Endometrial microvascular endothelial cells (primary cell): ENCODE data around the gene TUT4. TPM values are rescaled to one million over a fixed set of nuclear protein-coding genes. Genes with fewer than 3 reads are reported as not detected.

Experiments
- in situ Hi-C: cut with HindIII; loops from 2 replicates; pipeline ENCODE4 v1.10.0; 2017; ENCODE audit warnings: low sequenced_read_pairs, low pct_unique_long_range_greater_than_20kb; ENCODE audit errors: inconsistent ontology term
- total RNA-seq: library from RNA; depleted of rRNA; stranded (reverse); fragments of >200 nt; gene quantifications from one replicate; pipeline ENCODE4 v1.2.3, GENCODE V29; 2015; ENCODE audit errors: inconsistent ontology term

Gene TUT4, protein sequence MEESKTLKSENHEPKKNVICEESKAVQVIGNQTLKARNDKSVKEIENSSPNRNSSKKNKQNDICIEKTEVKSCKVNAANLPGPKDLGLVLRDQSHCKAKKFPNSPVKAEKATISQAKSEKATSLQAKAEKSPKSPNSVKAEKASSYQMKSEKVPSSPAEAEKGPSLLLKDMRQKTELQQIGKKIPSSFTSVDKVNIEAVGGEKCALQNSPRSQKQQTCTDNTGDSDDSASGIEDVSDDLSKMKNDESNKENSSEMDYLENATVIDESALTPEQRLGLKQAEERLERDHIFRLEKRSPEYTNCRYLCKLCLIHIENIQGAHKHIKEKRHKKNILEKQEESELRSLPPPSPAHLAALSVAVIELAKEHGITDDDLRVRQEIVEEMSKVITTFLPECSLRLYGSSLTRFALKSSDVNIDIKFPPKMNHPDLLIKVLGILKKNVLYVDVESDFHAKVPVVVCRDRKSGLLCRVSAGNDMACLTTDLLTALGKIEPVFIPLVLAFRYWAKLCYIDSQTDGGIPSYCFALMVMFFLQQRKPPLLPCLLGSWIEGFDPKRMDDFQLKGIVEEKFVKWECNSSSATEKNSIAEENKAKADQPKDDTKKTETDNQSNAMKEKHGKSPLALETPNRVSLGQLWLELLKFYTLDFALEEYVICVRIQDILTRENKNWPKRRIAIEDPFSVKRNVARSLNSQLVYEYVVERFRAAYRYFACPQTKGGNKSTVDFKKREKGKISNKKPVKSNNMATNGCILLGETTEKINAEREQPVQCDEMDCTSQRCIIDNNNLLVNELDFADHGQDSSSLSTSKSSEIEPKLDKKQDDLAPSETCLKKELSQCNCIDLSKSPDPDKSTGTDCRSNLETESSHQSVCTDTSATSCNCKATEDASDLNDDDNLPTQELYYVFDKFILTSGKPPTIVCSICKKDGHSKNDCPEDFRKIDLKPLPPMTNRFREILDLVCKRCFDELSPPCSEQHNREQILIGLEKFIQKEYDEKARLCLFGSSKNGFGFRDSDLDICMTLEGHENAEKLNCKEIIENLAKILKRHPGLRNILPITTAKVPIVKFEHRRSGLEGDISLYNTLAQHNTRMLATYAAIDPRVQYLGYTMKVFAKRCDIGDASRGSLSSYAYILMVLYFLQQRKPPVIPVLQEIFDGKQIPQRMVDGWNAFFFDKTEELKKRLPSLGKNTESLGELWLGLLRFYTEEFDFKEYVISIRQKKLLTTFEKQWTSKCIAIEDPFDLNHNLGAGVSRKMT (N-terminal part only)
- 33.1 TPM for total RNA-seq

DNA sequence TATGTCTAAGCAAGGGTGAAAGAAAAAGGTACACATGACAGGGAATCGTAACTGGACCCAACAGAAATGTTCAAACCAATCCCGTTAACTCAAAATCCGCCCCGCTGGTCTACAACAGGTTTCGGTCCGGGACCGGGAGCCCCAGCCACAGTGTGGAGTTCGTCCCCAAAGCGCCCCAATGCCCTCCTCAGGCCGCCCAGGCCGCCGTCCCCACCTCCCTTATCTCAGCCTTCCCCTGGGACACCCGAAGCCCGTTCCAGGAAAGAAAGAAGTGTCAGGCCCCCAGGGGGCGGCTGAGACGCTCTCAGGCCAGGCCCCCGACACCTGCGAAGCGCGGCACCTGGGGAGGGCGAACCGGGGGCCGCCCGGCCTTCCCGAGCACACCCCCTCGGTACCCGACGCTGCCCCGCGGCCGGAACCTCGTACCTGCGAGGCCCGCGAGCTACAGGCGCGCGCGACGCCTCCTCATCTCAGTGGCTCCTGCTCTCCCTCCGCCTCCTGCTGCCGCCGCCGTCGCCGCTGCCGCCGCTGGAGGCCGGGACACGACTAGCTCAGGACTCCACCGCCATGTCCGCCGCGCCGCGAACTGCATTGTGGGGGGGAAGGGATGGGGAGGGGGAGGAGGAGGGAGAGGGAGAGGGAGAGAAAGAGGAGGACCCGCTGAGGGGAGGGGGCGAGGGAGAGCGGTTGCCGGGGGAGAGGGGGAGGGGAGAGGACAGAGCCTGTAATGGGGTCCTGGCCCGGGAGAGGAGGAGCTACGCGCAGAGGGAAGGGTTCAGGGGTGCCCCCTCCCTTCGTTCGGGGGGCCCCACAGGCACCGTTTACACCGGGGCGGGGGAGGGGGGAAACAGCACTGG lies at the start of gene TUT4:
Gene TUT4, minus strand, starts transcription at position 588 of the 857 bp plus-strand sequence. CDS start 26,812 bp downstream, outside the sequence.
- in situ Hi-C loops, result no loop called here

- in situ Hi-C loops, result no loop called here
Observed at GRCh38 chr1:52601991-52602855, 49.3 kb upstream of the TUT4 start, which contains the start of gene GPX7. GPX7 (plus strand) TSS chr1:52602371; CDS start chr1:52602410, 39 bp downstream.

DNA sequence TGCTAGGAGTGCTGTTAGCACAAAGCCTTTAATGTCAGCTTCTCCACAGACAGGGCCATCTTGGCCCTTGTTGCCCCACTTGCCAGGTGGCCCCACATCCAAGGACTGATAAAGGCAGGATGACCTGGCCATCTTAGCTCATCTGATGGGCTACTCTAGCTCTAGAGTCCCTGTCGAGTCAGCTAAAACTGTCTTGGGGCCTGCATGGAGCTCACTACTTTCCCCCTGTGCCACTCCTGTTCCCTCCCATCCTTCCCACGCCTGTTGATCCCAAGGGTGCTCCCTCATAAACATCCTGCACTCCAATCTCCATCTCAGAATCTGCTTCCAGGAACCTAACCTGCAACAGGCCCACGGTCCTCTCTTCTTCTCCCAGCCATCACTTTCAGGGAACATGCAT lies 48.6 kb upstream of the TUT4 start:
- in situ Hi-C loops, result no loop called here

GRCh38 chr1:52600533-52601179 lies 47.8 kb upstream of the TUT4 start:
- in situ Hi-C loops, result no loop called here

DNA sequence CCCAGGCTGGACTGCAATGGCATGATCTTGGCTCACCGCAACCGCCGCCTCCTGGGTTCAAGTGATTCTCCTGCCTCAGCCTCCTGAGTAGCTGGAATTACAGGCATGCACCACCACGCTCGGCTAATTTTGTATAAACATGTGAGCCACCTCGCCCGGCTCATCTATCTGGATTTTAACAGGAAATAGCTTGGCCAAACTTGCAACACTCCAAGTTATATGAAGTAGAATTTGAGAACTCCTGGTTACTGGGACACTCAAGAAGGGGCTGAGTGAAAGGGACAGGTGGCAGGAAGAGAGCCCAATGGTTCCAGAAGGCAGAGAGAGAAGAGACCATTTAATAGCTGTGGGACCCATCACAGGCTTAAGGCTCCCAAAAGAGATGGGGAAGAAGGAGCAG lies 46.3 kb upstream of the TUT4 start:
- in situ Hi-C loops, result no loop called here

GRCh38 chr1:52598729-52599128 lies 45.8 kb upstream of the TUT4 start:
- in situ Hi-C loops, result no loop called here

DNA sequence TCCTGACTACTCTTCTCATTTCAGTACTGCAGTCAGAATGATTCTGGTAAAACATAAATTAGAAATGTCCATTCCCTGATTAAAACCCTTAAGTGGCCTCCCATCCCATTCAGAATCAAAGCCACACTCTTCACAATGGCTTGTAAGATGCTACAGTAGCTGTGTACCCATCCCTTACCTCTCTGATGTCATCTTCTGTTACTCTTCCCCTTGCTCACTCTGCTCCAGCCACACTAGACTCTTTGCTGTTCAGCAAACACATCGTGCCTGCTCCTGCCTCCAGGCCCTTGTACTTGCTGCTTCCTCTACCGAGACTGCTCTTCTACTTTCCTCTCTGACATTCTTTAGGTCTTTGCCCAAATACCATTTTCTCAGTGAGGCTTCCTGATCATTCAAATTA lies 45.0 kb upstream of the TUT4 start:
- in situ Hi-C loops, result no loop called here

DNA sequence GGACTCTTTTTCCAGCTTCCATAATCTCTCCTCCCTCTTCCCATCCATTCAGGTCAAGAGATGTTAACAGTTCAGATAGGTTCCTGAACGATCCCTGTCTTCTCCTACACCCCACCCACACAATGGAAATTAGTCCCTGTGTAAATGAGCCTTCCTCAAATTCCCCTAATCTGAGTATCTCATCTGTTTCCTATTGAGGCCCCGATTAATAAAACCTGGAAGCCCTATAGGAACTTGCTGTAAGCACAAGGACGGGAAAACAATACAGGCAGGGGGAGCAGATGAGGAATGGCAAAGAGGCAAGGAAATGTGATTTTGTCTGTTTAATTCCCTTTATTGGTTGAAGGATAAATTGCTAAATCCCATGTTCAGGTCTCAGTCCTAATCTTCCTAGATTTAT lies 42.2 kb upstream of the TUT4 start:
- in situ Hi-C loops, result no loop called here

DNA sequence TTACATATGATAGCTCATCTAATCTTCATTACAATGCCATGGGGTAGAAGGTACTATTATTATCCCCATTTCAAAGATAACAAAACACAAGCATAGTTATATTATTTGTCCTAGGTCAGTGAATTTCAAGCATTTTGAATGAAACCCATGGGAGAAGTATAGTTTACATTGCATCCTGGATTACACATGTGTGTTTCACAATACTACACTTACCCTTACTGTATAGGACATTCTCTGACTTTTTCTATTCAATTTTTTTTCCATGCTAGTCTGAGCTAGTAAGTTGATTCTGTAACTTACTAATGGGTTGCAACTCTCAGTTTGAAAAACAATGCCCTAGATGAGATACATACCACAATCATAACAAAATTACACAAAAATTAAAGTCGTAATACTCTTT lies 40.6 kb upstream of the TUT4 start:
- in situ Hi-C loops, result no loop called here

DNA sequence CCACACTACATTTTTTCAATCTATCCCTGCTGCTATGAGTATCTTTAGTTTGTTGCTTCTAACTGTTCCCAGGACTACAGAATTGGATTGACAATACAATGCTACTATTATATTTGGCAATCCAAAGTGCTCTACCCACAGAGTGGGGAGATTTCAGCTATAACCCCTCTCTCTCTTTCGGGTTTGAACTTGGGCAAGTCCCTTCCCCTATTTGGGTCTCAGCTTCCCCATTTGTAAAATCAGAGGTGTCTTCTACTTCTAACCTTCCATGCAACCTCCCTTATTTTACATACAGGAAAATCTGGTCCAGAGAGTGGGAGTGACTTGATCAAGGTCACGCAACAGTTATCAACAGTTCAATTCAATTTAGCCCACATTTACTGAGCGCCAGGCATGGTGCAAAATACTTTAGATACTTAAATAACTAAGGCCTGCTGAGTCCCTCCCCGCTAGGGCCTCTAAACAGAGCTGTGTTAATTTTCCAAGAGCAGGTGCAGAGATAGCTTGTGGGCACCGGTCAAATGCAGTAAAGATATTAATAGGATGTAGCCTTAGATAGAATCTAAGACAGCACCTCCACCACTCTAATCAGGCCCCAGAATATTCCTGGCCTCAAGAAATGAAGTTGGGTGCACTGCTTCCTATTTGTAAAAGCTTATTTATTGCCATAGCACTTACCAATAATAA lies 39.9 kb upstream of the TUT4 start:
- in situ Hi-C loops, result no loop called here

- in situ Hi-C loops, result no loop called here
Observed at GRCh38 chr1:52590266-52590665, 37.4 kb upstream of the TUT4 start.

- in situ Hi-C loops, result no loop called here
Observed at GRCh38 chr1:52588535-52588934, 35.6 kb upstream of the TUT4 start.

- in situ Hi-C loops, result no loop called here
Observed at GRCh38 chr1:52588027-52588426, 35.1 kb upstream of the TUT4 start.

- in situ Hi-C loops, result no loop called here
Observed at GRCh38 chr1:52585474-52585873, 32.6 kb upstream of the TUT4 start.

- in situ Hi-C loops, result no loop called here
Observed at GRCh38 chr1:52582116-52582696, 29.3 kb upstream of the TUT4 start.

- in situ Hi-C loops, result no loop called here
Observed at GRCh38 chr1:52580283-52580682, 27.4 kb upstream of the TUT4 start.
